GM19238 (cell line): ENCODE data around the gene IRF2BPL.

ENCODE experiments used
- DNase-seq: peaks from one replicate; pipeline ENCODE4 v3.0.0; 2011; ENCODE audit warnings: low spot score; ENCODE audit not compliant: insufficient read length

The IRF2BPL gene

GRCh38 chr14:77028384-77029231 lies at the start of gene IRF2BPL:
TSS of gene IRF2BPL (minus strand) at chr14:77028708. CDS start at chr14:77027792, 916 bp downstream.
- DNase-seq = peak; percentile 96

GRCh38 chr14:77077040-77077439 lies 48.5 kb upstream of the IRF2BPL start:
- no peak for DNase-seq

DNA sequence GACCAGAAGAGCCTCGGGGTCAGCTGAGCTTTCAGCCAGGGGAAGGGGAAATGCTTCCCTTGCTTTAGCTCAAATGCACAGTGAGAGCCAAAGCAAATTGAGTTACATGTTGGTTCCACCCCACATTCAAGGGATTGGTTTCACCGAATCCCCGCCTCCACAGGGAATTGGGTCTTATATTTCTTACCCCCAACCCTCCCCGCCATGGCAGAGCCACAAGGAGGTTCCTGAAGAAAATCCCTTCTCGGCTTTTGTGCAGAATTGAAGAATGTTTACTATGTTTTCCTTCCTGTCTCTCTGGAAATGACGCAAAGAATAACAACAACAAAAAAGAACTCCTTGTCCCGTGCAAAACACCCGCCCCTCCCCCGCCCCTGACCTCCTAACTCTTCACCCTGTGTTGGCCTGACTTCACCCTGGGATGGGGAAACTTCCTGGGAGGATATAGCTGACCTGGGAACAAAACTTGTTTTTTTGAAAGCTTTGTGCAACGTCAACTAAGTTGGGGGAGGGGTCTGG lies 47.7 kb upstream of the IRF2BPL start:
- no peak for DNase-seq

GRCh38 chr14:77074969-77075368 lies 46.5 kb upstream of the IRF2BPL start:
- DNase-seq = no peak

DNA sequence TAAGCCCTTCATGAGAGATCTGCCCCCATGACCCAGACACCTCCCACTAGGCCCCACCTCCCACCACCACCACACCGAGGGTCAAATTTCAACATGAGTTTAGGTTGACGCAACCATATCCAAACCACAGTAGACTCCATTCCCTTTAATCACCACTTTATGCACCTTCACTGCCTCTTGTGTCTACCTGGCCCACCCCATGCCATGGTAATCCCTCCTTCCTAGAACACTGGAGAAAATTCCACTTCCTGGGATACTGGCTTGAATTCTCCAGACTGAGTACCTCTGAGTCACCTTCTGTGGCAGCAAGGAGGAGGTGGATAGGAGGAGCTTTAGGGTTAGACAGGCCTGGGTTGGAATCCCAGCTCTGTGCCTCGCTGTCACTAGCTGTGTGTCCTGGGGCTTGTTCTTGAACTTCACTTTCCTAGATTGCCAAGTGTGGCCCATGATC lies 43.5 kb upstream of the IRF2BPL start:
- no peak for DNase-seq

DNA sequence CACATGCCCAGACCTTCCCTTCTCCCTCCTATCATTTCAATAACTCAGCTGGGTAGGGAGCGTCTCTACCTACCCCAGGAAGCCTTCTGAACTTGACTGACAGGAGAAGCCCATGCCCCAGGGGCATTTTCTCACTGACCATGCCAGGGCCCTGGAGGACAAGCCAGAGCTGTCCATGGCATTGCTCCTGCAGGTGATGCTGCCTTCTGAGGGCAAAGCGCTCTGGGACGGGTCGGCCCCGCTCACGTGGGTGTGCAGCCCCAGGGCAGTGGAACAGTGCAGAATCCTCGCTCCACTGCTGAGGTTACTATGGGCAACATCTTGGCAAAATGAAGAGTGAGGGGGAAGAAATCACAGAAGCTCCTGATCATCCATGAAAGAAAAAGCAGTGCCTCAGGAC lies 41.0 kb upstream of the IRF2BPL start:
- DNase-seq = no peak

GRCh38 chr14:77068517-77069200 lies 40.2 kb upstream of the IRF2BPL start:
- no peak for DNase-seq

- DNase-seq = peak; percentile 50
Measured at GRCh38 chr14:77067632-77068516, 39.4 kb upstream of the IRF2BPL start.

DNA sequence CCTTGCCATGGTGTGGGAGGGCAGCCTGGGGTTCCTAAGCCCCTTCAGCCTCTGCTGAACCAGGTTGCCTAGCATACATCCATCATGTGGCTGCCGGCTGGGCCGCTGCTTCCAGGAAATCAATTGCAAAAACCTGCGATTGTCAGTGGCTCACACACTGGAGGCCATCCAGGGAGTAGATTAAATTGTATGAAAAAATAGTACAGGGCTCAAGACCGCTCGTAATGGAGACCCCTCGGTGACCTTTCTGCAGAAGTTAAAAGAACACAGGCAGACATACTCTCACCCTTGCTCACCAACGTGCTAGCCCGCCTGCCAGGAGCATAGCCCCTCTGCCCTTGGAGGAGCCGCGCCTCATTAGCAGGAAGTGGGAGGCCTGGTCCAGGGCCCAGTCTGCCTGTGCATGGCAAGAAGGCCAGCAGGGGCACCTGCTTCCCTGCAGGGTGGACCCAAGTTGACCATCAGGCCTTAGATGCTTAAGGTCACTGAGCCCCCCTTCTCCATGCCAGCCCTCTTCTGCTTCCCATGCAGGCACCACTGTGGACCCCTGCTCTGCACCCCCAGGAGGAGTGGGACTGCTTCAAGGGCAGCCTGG lies 38.2 kb upstream of the IRF2BPL start:
- no peak for DNase-seq

- no peak for DNase-seq
Measured at GRCh38 chr14:77065851-77066577, 37.5 kb upstream of the IRF2BPL start.

- DNase-seq = no peak
Measured at GRCh38 chr14:77064521-77065178, 36.1 kb upstream of the IRF2BPL start.

DNA sequence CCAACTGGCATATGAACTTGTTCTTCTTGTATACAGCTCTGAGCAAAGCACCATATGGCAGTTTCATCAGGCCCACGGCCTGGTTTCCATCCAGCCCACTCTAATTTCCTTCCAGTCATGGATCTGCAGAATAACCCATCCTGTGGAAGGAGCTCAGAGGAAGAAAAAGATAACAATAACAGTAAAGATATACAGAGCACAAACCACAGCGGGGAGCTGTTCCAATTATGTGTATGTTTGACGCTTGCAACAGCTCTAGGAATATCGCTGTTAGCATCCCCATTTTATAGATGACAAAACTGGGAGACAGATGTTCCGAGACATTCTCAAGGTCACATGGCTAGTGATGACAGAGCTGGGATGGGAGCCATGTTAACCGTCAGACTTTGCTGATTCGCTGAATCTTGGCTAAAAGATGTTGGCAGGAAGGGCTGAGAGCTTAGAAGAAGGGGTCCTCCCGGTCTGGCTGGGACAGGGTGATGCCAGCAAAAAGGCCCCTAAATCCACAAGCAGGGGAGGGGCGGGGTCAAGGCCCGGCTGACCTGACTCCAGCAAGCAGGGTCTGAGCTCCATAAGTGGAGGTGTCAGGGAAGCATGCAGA lies 35.2 kb upstream of the IRF2BPL start:
- no peak for DNase-seq

DNA sequence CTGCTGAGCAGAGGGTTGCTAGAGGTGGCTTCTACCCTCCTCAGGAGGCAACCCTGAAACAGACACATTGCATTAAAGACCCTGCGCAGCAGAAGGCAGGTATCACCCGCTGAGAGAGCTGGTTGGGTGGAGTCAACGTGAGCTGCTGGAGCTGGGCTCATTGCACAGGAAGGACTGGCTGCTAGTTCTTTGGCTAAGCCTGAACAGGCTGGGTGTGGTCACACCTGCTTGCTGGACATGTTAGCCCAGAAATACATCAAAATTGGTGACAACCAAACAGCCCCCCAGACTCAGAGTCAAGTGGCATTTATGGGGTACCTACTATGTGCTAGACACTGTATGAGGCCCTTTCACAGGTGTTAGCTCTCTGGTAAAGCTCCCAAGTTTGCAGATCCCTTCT lies 33.8 kb upstream of the IRF2BPL start:
- no peak for DNase-seq

DNA sequence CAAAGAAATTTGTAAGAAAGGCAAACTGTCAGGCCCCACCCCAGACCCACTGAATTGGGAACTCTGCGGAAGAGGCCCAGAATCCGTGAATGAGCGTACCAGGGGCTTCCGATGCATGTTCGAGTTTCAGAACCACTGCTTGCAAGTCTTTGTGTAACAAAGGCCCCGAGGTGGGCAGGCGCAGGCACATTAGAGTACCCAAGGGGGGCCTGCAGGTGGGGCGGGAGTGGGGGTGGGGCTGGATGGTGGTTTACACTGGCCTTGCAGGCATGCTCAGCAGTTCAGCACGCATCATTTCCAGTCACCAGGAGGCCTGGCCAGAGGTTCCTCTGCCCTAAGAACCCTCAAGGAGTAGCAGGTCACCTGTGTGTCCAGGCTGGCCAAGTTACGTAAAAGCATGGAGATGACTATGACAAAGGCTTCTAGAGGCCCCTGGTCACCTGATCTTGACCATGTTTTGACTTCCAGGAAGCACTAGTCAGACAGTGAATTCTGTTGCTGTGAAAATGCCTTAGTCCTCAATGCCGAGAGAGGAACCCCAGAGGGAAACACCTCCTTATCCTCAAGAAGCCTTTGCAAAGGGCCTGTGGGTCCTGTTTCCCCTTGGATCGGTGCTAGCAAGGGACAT lies 33.2 kb upstream of the IRF2BPL start:
- DNase-seq = no peak

GRCh38 chr14:77059276-77059915 lies 30.9 kb upstream of the IRF2BPL start:
- no peak for DNase-seq

GRCh38 chr14:77058785-77059184 lies 30.3 kb upstream of the IRF2BPL start:
- DNase-seq = no peak

- no peak for DNase-seq
Measured at GRCh38 chr14:77058117-77058516, 29.6 kb upstream of the IRF2BPL start.

- DNase-seq = no peak
Measured at GRCh38 chr14:77055981-77056380, 27.5 kb upstream of the IRF2BPL start.
